Ishikawa (cell line): ENCODE results near the gene MAN2B2.

ENCODE experiments used
- CEBPB ChIP-seq: IDR thresholded peaks from 2 replicates; pipeline ENCODE4 v1.6.1; 2012
- CREB1 ChIP-seq: IDR thresholded peaks from 2 replicates; pipeline ENCODE4 v1.6.1; 2012; ENCODE audit warnings: low read depth
- EGR1 ChIP-seq: IDR thresholded peaks from 2 replicates; pipeline ENCODE4 v1.6.1; 2012
- EP300 ChIP-seq: IDR thresholded peaks from 2 replicates; pipeline ENCODE4 v1.6.1; 2012; ENCODE audit warnings: borderline replicate concordance
- FOXM1 ChIP-seq: IDR thresholded peaks from 2 replicates; pipeline ENCODE4 v1.6.1; 2012; ENCODE audit warnings: low read depth, borderline replicate concordance
- NFIC ChIP-seq: IDR thresholded peaks from 2 replicates; pipeline ENCODE4 v1.6.1; 2012
- RAD21 ChIP-seq: IDR thresholded peaks from 2 replicates; pipeline ENCODE4 v1.6.1; 2012; ENCODE audit warnings: low read depth
- TAF1 ChIP-seq: IDR thresholded peaks from 2 replicates; pipeline ENCODE4 v1.6.1; 2012; ENCODE audit warnings: low read depth, mild to moderate bottlenecking
- TCF12 ChIP-seq: IDR thresholded peaks from 2 replicates; pipeline ENCODE4 v1.6.1; 2012; ENCODE audit warnings: low read depth
- TEAD4 ChIP-seq: IDR thresholded peaks from 2 replicates; pipeline ENCODE4 v1.6.1; 2012
- USF1 ChIP-seq: IDR thresholded peaks from 2 replicates; pipeline ENCODE4 v1.6.1; 2012
- YY1 ChIP-seq: IDR thresholded peaks from 2 replicates; pipeline ENCODE4 v1.6.1; 2012; ENCODE audit warnings: low read depth
- ZBTB7A ChIP-seq: IDR thresholded peaks from 2 replicates; pipeline ENCODE4 v1.6.1; 2012; ENCODE audit warnings: low read depth
- TF ChIP-seq, protein P1 (sequence below): IDR thresholded peaks from 2 replicates; pipeline ENCODE4 v1.6.1; 2012
- TF ChIP-seq, protein P2 (sequence below): IDR thresholded peaks from 2 replicates; pipeline ENCODE4 v1.6.1; 2012; ENCODE audit warnings: low read depth, mild to moderate bottlenecking

MAN2B2 gene

GRCh38 chr4:6644792-6645530 lies 70.0 kb downstream of the MAN2B2 start:
- TF ChIP-seq USF1 (peak; percentile 65), TCF12 (no peak)

DNA sequence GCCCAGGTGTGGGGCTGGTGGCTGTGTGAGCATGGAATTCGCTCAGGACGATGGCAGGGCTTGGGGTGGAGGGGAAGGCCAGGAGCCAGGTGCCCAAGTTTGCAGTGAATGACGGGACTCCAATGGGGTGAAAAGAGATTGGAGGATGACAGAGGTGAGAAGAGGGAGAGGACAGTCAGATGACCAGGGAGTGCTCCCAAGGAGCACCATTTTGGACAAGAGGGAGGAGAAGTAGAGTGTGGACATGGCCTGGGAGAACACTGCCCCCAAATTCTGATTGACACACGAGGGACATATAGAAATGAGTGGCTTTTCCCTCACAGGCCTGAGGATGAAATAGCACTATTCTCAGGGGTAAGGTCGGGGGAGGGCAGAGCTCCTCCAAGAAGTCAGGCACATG lies 72.2 kb downstream of the MAN2B2 start:
- TF ChIP-seq CREB1: no peak
- TF ChIP-seq RAD21: no peak
- TF ChIP-seq CEBPB: no peak
- TF ChIP-seq TEAD4: no peak
- TF ChIP-seq NFIC: no peak
- TF ChIP-seq FOXM1: no peak
- TF ChIP-seq EP300: no peak
- TF ChIP-seq EGR1: no peak

GRCh38 chr4:6647582-6648230 lies 72.7 kb downstream of the MAN2B2 start:
- TF ChIP-seq TAF1 (no peak), TEAD4 (no peak), RAD21 (no peak), EGR1 (no peak), TCF12 (no peak), USF1 (peak; percentile 64)

DNA sequence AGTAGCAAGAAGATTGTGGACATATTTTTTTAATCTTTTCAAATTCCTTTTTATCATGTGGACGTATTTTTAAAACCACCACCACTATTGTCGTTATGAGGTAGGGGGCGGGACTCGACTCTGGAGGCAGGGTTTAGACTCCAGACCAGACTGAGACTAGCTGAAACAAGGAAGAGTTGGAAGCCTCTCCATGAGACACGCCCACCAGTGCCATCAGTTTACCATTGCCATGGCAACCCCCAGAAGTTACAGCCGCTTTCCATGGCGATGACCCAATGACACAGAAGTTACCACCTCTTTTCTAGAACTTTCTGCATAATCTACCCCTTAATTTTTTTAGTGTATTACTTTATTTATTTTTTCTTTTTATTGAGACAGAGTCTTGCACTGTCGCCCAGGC lies 74.2 kb downstream of the MAN2B2 start:
- TF ChIP-seq TEAD4 (no peak), USF1 (no peak), TAF1 (no peak), NFIC (no peak), YY1 (no peak), TCF12 (no peak), ZBTB7A (no peak), EP300 (no peak), RAD21 (no peak), CEBPB (no peak), FOXM1 (no peak), CREB1 (no peak), EGR1 (no peak)
- TF ChIP-seq, protein P1, sequence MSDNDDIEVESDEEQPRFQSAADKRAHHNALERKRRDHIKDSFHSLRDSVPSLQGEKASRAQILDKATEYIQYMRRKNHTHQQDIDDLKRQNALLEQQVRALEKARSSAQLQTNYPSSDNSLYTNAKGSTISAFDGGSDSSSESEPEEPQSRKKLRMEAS: no peak
- TF ChIP-seq, protein P2, sequence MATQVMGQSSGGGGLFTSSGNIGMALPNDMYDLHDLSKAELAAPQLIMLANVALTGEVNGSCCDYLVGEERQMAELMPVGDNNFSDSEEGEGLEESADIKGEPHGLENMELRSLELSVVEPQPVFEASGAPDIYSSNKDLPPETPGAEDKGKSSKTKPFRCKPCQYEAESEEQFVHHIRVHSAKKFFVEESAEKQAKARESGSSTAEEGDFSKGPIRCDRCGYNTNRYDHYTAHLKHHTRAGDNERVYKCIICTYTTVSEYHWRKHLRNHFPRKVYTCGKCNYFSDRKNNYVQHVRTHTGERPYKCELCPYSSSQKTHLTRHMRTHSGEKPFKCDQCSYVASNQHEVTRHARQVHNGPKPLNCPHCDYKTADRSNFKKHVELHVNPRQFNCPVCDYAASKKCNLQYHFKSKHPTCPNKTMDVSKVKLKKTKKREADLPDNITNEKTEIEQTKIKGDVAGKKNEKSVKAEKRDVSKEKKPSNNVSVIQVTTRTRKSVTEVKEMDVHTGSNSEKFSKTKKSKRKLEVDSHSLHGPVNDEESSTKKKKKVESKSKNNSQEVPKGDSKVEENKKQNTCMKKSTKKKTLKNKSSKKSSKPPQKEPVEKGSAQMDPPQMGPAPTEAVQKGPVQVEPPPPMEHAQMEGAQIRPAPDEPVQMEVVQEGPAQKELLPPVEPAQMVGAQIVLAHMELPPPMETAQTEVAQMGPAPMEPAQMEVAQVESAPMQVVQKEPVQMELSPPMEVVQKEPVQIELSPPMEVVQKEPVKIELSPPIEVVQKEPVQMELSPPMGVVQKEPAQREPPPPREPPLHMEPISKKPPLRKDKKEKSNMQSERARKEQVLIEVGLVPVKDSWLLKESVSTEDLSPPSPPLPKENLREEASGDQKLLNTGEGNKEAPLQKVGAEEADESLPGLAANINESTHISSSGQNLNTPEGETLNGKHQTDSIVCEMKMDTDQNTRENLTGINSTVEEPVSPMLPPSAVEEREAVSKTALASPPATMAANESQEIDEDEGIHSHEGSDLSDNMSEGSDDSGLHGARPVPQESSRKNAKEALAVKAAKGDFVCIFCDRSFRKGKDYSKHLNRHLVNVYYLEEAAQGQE: no peak

GRCh38 chr4:6655924-6656323 lies 80.9 kb downstream of the MAN2B2 start:
- TF ChIP-seq FOXM1 (no peak), CREB1 (no peak), USF1 (no peak), EGR1 (no peak), NFIC (no peak), TCF12 (no peak), RAD21 (no peak), YY1 (no peak), EP300 (no peak), ZBTB7A (no peak), TEAD4 (no peak), CEBPB (no peak), TAF1 (no peak)
- TF ChIP-seq, protein P2: no peak
- TF ChIP-seq, protein P1: no peak
